HepG2 (cell line): ENCODE measurements around the gene RSPH1. TPM values are rescaled to one million over a fixed set of nuclear protein-coding genes. Genes with fewer than 3 reads are reported as not detected.

Source experiments
- ATAC-seq: fragments of 200-7000 bp; cut with Tn5 transposase; 3 replicates; pipeline ENCODE4 v1.9.1; 2020; ENCODE audit warnings: mild to moderate bottlenecking, moderate library complexity
- BruUV-seq: library from RNA; stranded (reverse); fragments of 400-500 nt; replicated peaks from 2 replicates; lab custom pipeline; 2021; lab: Mats Ljungman, UMichigan
- CTCF ChIA-PET: fragments of 300-600 bp; formaldehyde crosslinking; extraction: SDS; loops from one replicate; lab custom pipeline; 2021; ENCODE audit warnings: low total read pairs, inconsistent platforms, low intra/inter-chr PET ratio; lab: Yijun Ruan, JAX
- POLR2A ChIA-PET: fragments of 350-600 bp; sonication (Branson Sonifier 250); formaldehyde crosslinking; loops from one replicate; lab custom pipeline; 2020; ENCODE audit warnings: antibody characterized with exemption, inconsistent platforms; lab: Yijun Ruan, JAX
- DNase-seq: peaks from one replicate; pipeline ENCODE4 v3.0.0-alpha.2; 2015; ENCODE audit warnings: low spot score
- FAIRE-seq: peaks from 3 replicates; lab custom pipeline; 2011; peaks lifted over from hg19 to GRCh38; lab: Jason Lieb, UNC
- H2AFZ ChIP-seq: one replicate; pipeline ENCODE4 v1.6.1; 2011; ENCODE audit warnings: low read length, inconsistent platforms
- H3K27ac ChIP-seq: fragments of 300-600 bp; 3 replicates; pipeline ENCODE4 v1.8.0; 2011; ENCODE audit warnings: mixed run types, mild to moderate bottlenecking, mixed read lengths, low read length, inconsistent platforms; ENCODE audit not compliant: insufficient read depth; ENCODE audit errors: extremely low read length
- H3K27me3 ChIP-seq, 2 experiments: fragments of 200-600 bp in 1 of 2; 2 replicates in 1 of 2; 3 replicates in 1 of 2; pipeline versions ENCODE4 v1.6.0 to v1.8.0; 2011; ENCODE audit warnings: low read length in 2 of 2, mild to moderate bottlenecking in 2 of 2, moderate library complexity in 2 of 2, inconsistent platforms in 1 of 2; ENCODE audit not compliant: insufficient read depth in 2 of 2, control insufficient read depth in 1 of 2
- H3K36me3 ChIP-seq, 2 experiments: fragments of 200-600 bp in 1 of 2; replicated peaks in 1 of 2; 2 replicates in 1 of 2; 3 replicates in 1 of 2; pipeline versions ENCODE4 v1.5.1 to v1.8.0; 2011; ENCODE audit warnings: low read length in 2 of 2, inconsistent platforms in 1 of 2; ENCODE audit not compliant: insufficient read depth in 2 of 2, control insufficient read depth in 1 of 2
- H3K4me1 ChIP-seq: 2 replicates; pipeline ENCODE4 v1.5.1; 2012; ENCODE audit warnings: low read length, inconsistent platforms; ENCODE audit not compliant: insufficient read depth
- H3K4me2 ChIP-seq: 2 replicates; pipeline ENCODE4 v1.6.0; 2011; ENCODE audit warnings: low read depth, low read length, inconsistent platforms
- H3K4me3 ChIP-seq, 3 experiments: fragments of 200-600 bp in 1 of 3; sonication (generic), shearing (Covaris generic) in 1 of 3; replicated peaks in 1 of 3; 2 replicates each; pipeline ENCODE4 v1.5.1; 2011 to 2016; ENCODE audit warnings: low read length in 3 of 3, inconsistent platforms in 2 of 3, low read depth in 2 of 3, mild to moderate bottlenecking in 2 of 3, control low read depth in 1 of 3, mixed read lengths in 1 of 3; ENCODE audit not compliant: insufficient read depth in 1 of 3
- H3K79me2 ChIP-seq: one replicate; pipeline ENCODE4 v1.6.1; 2011; ENCODE audit warnings: low read length, inconsistent platforms; ENCODE audit not compliant: insufficient read depth
- H3K9ac ChIP-seq: 2 replicates; pipeline ENCODE4 v1.6.0; 2011; ENCODE audit warnings: mild to moderate bottlenecking, low read depth, low read length, inconsistent platforms; ENCODE audit not compliant: insufficient read depth
- H3K9me3 ChIP-seq: 2 replicates; pipeline ENCODE4 v1.5.1; 2012; ENCODE audit warnings: mild to moderate bottlenecking, low read length
- H4K20me1 ChIP-seq: 2 replicates; pipeline ENCODE4 v1.6.0; 2011; ENCODE audit warnings: inconsistent platforms, mild to moderate bottlenecking, low read length, moderate library complexity; ENCODE audit not compliant: insufficient read depth
- EZH2 ChIP-seq: conservative IDR thresholded peaks from 2 replicates; pipeline ENCODE4 v1.6.1; 2012; ENCODE audit warnings: mild to moderate bottlenecking, low read depth, low read length, moderate library complexity
- IKZF1 ChIP-seq: fragments of 450-650 bp; IDR thresholded peaks from 2 replicates; pipeline ENCODE4 v1.7.1; 2016
- KMT2A ChIP-seq: sonication (generic); formaldehyde crosslinking; IDR thresholded peaks from 2 replicates; pipeline ENCODE4 v1.4.0; 2020; ENCODE audit warnings: missing genetic modification reagents
- MIXL1 ChIP-seq: IDR thresholded peaks from 2 replicates; pipeline ENCODE4 v1.6.1; 2016
- RFX5 ChIP-seq: IDR thresholded peaks from 2 replicates; pipeline ENCODE4 v1.6.1; 2011; ENCODE audit warnings: low read depth, low read length, improper control_type of control experiment
- SRSF4 ChIP-seq: fragments of 200-400 bp; formaldehyde crosslinking; IDR thresholded peaks from one replicate; pipeline ENCODE4 v1.6.1; 2018; ENCODE audit warnings: mild to moderate bottlenecking, low read depth, low read length, moderate library complexity; ENCODE audit not compliant: poor library complexity, severe bottlenecking
- ZNF556 ChIP-seq: sonication (generic); formaldehyde crosslinking; IDR thresholded peaks from 2 replicates; pipeline ENCODE4 v1.4.0; 2020; ENCODE audit warnings: mild to moderate bottlenecking, missing genetic modification reagents, borderline replicate concordance
- ZNF609 ChIP-seq: sonication (generic); formaldehyde crosslinking; IDR thresholded peaks from 2 replicates; pipeline ENCODE4 v1.4.0; 2020; ENCODE audit warnings: mild to moderate bottlenecking, missing genetic modification reagents, borderline replicate concordance
- ZNF614 ChIP-seq: IDR thresholded peaks from 2 replicates; pipeline ENCODE4 v1.6.1; 2018; ENCODE audit warnings: missing biosample characterization, missing genetic modification reagents, inconsistent platforms, borderline replicate concordance
- ZNF747 ChIP-seq: sonication (generic); formaldehyde crosslinking; IDR thresholded peaks from 2 replicates; pipeline ENCODE4 v1.8.1; 2023; ENCODE audit warnings: missing genetic modification reagents, mild to moderate bottlenecking, borderline replicate concordance
- WGBS: methylation state at CpG from one replicate; pipeline ENCODE4 v1.1.6; 2017; ENCODE audit warnings: low lambda C conversion rate; 5-methylcytosine and 5-hydroxymethylcytosine counted together
- in situ Hi-C: cut with HindIII; loops from 2 replicates; pipeline ENCODE4 v1.10.0; 2017; ENCODE audit warnings: low pct_unique_long_range_greater_than_20kb; ENCODE audit not compliant: extremely low pct_ligation_motif_present
- intact Hi-C: fragments of 100-400 bp; cut with micrococcal nuclease; formaldehyde crosslinking; loops from one replicate; pipeline ENCODE4 v1.10.0; 2022; ENCODE audit not compliant: unreplicated experiment
- polyA plus RNA-seq, 8 experiments: library from polyadenylated mRNA; depleted of rRNA in 3 of 8; stranded (reverse) in 7 of 8; unstranded in 1 of 8; fragments of >200 nt; fragmentation: Illumina TruSeq in 4 of 8; extraction: Trizol in 4 of 8; gene quantifications; 2 replicates each; pipeline versions ENCODE4 v1.2.1 to v1.2.3, GENCODE V29; 2011 to 2016; ENCODE audit warnings: low read depth in 4 of 8, missing spikeins in 1 of 8, mixed read lengths in 1 of 8; ENCODE audit not compliant: insufficient read depth in 1 of 8
- total RNA-seq, 5 experiments: library from RNA; depleted of rRNA; stranded (reverse); fragments of >200 nt; fragmentation: Illumina TruSeq; extraction: Trizol; gene quantifications; 2 replicates each; pipeline ENCODE4 v1.2.3, GENCODE V29; 2016; ENCODE audit warnings: low read depth in 1 of 5
- TF ChIP-seq, protein P1 (sequence below): sonication (generic); formaldehyde crosslinking; IDR thresholded peaks from 2 replicates; pipeline ENCODE4 v1.5.0; 2020; ENCODE audit warnings: mild to moderate bottlenecking, missing genetic modification reagents, borderline replicate concordance

Gene RSPH1
- total and polyA plus RNA-seq, 2 of the 13 experiments (the other 11 are each of a cell fraction or from before 2014, with no cell fraction given): not detected

GRCh38 chr21:42523211-42523610 lies 27.2 kb upstream of the RSPH1 start:
- H3K4me2 ChIP-seq: no peak overlapping the region
- H3K27me3 ChIP-seq: peaks cover 2 to 6% of the 10 kb centered on the region in 2 experiments; a peak in 2 of 5 replicates
- H3K79me2 ChIP-seq: no peaks in the 10 kb centered on the region
- in situ Hi-C loops (no loop called here), intact Hi-C loops (no loop called here)
- ChIA-PET POLR2A (no interaction called here), CTCF (no interaction called here)
- FAIRE-seq (no peak), ATAC-seq (no peak), DNase-seq (no peak)
- no peaks in the 10 kb centered on the region for H3K36me3 ChIP-seq
- WGBS: 58% methylated on average over 2 of the region's 7 CpGs
- no peak overlapping the region for H3K27ac ChIP-seq
- no peak overlapping the region for H2AFZ ChIP-seq
- TF ChIP-seq, protein P1, sequence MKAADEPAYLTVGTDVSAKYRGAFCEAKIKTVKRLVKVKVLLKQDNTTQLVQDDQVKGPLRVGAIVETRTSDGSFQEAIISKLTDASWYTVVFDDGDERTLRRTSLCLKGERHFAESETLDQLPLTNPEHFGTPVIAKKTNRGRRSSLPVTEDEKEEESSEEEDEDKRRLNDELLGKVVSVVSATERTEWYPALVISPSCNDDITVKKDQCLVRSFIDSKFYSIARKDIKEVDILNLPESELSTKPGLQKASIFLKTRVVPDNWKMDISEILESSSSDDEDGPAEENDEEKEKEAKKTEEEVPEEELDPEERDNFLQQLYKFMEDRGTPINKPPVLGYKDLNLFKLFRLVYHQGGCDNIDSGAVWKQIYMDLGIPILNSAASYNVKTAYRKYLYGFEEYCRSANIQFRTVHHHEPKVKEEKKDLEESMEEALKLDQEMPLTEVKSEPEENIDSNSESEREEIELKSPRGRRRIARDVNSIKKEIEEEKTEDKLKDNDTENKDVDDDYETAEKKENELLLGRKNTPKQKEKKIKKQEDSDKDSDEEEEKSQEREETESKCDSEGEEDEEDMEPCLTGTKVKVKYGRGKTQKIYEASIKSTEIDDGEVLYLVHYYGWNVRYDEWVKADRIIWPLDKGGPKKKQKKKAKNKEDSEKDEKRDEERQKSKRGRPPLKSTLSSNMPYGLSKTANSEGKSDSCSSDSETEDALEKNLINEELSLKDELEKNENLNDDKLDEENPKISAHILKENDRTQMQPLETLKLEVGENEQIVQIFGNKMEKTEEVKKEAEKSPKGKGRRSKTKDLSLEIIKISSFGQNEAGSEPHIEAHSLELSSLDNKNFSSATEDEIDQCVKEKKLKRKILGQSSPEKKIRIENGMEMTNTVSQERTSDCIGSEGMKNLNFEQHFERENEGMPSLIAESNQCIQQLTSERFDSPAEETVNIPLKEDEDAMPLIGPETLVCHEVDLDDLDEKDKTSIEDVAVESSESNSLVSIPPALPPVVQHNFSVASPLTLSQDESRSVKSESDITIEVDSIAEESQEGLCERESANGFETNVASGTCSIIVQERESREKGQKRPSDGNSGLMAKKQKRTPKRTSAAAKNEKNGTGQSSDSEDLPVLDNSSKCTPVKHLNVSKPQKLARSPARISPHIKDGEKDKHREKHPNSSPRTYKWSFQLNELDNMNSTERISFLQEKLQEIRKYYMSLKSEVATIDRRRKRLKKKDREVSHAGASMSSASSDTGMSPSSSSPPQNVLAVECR: no peak
- TF ChIP-seq ZNF747 (CRISPR knock-in tag) (no peak), IKZF1 (no peak), KMT2A (CRISPR knock-in tag) (no peak), ZNF614 (CRISPR knock-in tag) (no peak), EZH2 (no peak), MIXL1 (CRISPR knock-in tag) (no peak), ZNF556 (CRISPR knock-in tag) (no peak), RFX5 (no peak), SRSF4 (no peak), ZNF609 (CRISPR knock-in tag) (no peak)
- H3K9ac ChIP-seq: no peak overlapping the region
- no peak overlapping the region for H3K4me3 ChIP-seq
- H3K9me3 ChIP-seq: no peaks in the 10 kb centered on the region
- no peaks in the 10 kb centered on the region for H4K20me1 ChIP-seq
- peaks cover 38% of the 10 kb centered on the region for H3K4me1 ChIP-seq
- BruUV-seq: no TSS peak
